Peyer's patch (tissue), 4 donors: ENCODE measurements around the gene ZFP36L2. TPM values are rescaled to one million over a fixed set of nuclear protein-coding genes. Genes with fewer than 3 reads are reported as not detected.
A peak's percentile ranks its signal among the peaks of the same experiment; 100 is the strongest.

ENCODE experiments used
- DNase-seq, 3 donors: peaks; one replicate each; pipeline ENCODE4 v3.0.0-alpha.2; 2017 to 2019
- H3K27ac ChIP-seq, 4 donors: fragments of 200-600 bp; sonication (generic); one replicate each; pipeline ENCODE4 v1.5.1; 2016 to 2019
- H3K27me3 ChIP-seq, 2 donors: fragments of 200-600 bp; sonication (generic); one replicate each; pipeline ENCODE4 v1.5.1; 2019
- H3K36me3 ChIP-seq, 3 donors: fragments of 200-600 bp; sonication (generic); one replicate each; pipeline ENCODE4 v1.5.1; 2016 to 2019
- H3K4me1 ChIP-seq, 4 donors: fragments of 200-600 bp; sonication (generic); one replicate each; pipeline ENCODE4 v1.5.1; 2016 to 2019
- H3K4me3 ChIP-seq, 4 donors: fragments of 200-600 bp; sonication (generic); 1 replicate in 3 of 4; 2 replicates in 1 of 4; pipeline ENCODE4 v1.5.1; 2016 to 2019; ENCODE audit warnings: mild to moderate bottlenecking in 1 of 4
- H3K9me3 ChIP-seq, 4 donors: fragments of 200-600 bp; sonication (generic); one replicate each; pipeline ENCODE4 v1.5.1; 2016 to 2019; ENCODE audit warnings: mild to moderate bottlenecking in 1 of 4
- CTCF ChIP-seq, 6 experiments: fragments of 450-650 bp in 4 of 6; fragments of 200-600 bp in 2 of 6; sonication (generic) in 1 of 6; IDR thresholded peaks; one replicate each; pipeline ENCODE4 v1.5.1; 2017 to 2019; ENCODE audit warnings: antibody characterized with exemption in 6 of 6, mild to moderate bottlenecking in 3 of 6, moderate library complexity in 1 of 6
- POLR2A ChIP-seq, 2 donors: fragments of 450-650 bp; IDR thresholded peaks; one replicate each; pipeline ENCODE4 v1.5.1; 2017; ENCODE audit warnings: antibody characterized with exemption in 2 of 2, mild to moderate bottlenecking in 2 of 2, moderate library complexity in 2 of 2
- total RNA-seq, 4 donors: library from RNA; depleted of rRNA; stranded (reverse); fragments of >200 nt; gene quantifications; one replicate each; pipeline ENCODE4 v1.1.0, GENCODE V29; 2016

ZFP36L2 gene
- total RNA-seq, 4 donors from 2014 or later = 90.4 to 227 (median 148) TPM

GRCh38 chr2:43225788-43226557 is 433 bp downstream of the ZFP36L2 start:
- peak; percentile 48 to 86 (median 86) for DNase-seq
- H3K36me3 ChIP-seq = peaks cover 0 to 37% (median 4%) of the 10 kb centered on the region in 3 donors
- no peaks in the 10 kb centered on the region for H3K27me3 ChIP-seq
- H3K4me1 ChIP-seq = peaks cover 0 to 19% (median 13%) of the 10 kb centered on the region in 4 donors
- H3K27ac ChIP-seq = peak overlapping the region; percentile 94 to 100 (median 100)
- no peaks in the 10 kb centered on the region for H3K9me3 ChIP-seq
- TF ChIP-seq CTCF (IDR thresholded peaks at IDR 0.05) = no peak
- no peak for TF ChIP-seq POLR2A (IDR thresholded peaks at IDR 0.05)
- peak overlapping the region; percentile 74 to 95 (median 84) for H3K4me3 ChIP-seq

GRCh38 chr2:43225093-43225787 is 1.2 kb downstream of the ZFP36L2 start:
- H3K4me1 ChIP-seq = peaks cover 0 to 24% (median 13%) of the 10 kb centered on the region in 4 donors
- peak in 1 of 6 experiments; percentile 11 for TF ChIP-seq CTCF (IDR thresholded peaks at IDR 0.05)
- TF ChIP-seq POLR2A (IDR thresholded peaks at IDR 0.05) = peak; percentile 35 to 41

GRCh38 chr2:43224571-43225092 is 1.8 kb downstream of the ZFP36L2 start:
- peaks cover 0 to 24% (median 10%) of the 10 kb centered on the region in 4 donors for H3K4me1 ChIP-seq
- H3K4me3 ChIP-seq = peak overlapping the region; percentile 74 to 95 (median 84)
- H3K9me3 ChIP-seq = no peaks in the 10 kb centered on the region
- H3K27ac ChIP-seq = peak overlapping the region; percentile 94 to 100 (median 100)
- peak in 1 of 3 donors; percentile 71 for DNase-seq
- H3K27me3 ChIP-seq = no peaks in the 10 kb centered on the region
- TF ChIP-seq CTCF (IDR thresholded peaks at IDR 0.05) = no peak
- peak in 1 of 2 donors; percentile 13 for TF ChIP-seq POLR2A (IDR thresholded peaks at IDR 0.05)
- peaks cover 0 to 37% (median 4%) of the 10 kb centered on the region in 3 donors for H3K36me3 ChIP-seq

More at GRCh38 chr2:43225093-43225787, 1.2 kb downstream of the ZFP36L2 start:
- Histone ChIP-seq H3K27ac (peak overlapping the region; percentile 94 to 100 (median 100)), H3K27me3 (no peaks in the 10 kb centered on the region), H3K9me3 (no peaks in the 10 kb centered on the region), H3K36me3 (peaks cover 0 to 37% (median 4%) of the 10 kb centered on the region in 3 donors), H3K4me3 (peak overlapping the region; percentile 74 to 95 (median 84))
- DNase-seq = peak; percentile 62 to 85 (median 79)

- Histone ChIP-seq H3K27ac (peak overlapping the region; percentile 94 to 100 (median 100)), H3K36me3 (peaks cover 0 to 37% (median 4%) of the 10 kb centered on the region in 3 donors), H3K27me3 (no peaks in the 10 kb centered on the region), H3K9me3 (no peaks in the 10 kb centered on the region), H3K4me1 (peaks cover 2 to 23% (median 10%) of the 10 kb centered on the region in 4 donors), H3K4me3 (peak overlapping the region; percentile 74 to 95 (median 84))
- TF ChIP-seq CTCF (IDR thresholded peaks at IDR 0.05) (peak in 3 of 6 experiments; percentile 29 to 43 (median 43)), POLR2A (IDR thresholded peaks at IDR 0.05) (peak; percentile 20 to 42)
- DNase-seq = peak; percentile 74 to 90 (median 82)
Observed at GRCh38 chr2:43224131-43224570, 2.3 kb downstream of the ZFP36L2 start.

GRCh38 chr2:43223521-43224001 is 2.8 kb downstream of the ZFP36L2 start:
- DNase-seq = no peak
- TF ChIP-seq CTCF (IDR thresholded peaks at IDR 0.05) (no peak), POLR2A (IDR thresholded peaks at IDR 0.05) (peak in 1 of 2 donors; percentile 11)
- H3K27me3 ChIP-seq = no peaks in the 10 kb centered on the region
- H3K36me3 ChIP-seq = peaks cover 0 to 37% (median 4%) of the 10 kb centered on the region in 3 donors
- H3K4me1 ChIP-seq = peaks cover 2 to 23% (median 10%) of the 10 kb centered on the region in 4 donors
- H3K4me3 ChIP-seq = peak overlapping the region; percentile 74 to 95 (median 84)
- H3K27ac ChIP-seq = peak overlapping the region; percentile 94 to 100 (median 100)
- H3K9me3 ChIP-seq = no peaks in the 10 kb centered on the region
